Measurements from ENCODE around the gene EDA.

GRCh38 chrX:69603566-69604194 is 12.2 kb upstream of the EDA start:
- TF ChIP-seq POLR2A (IDR thresholded peaks at IDR 0.05; ENCODE audit: low read depth, low read length), result no peak
- no peak for TF ChIP-seq REST (IDR thresholded peaks at IDR 0.05; ENCODE audit: low read depth, low read length)
